Measurements from ENCODE around the gene MTR. TPM values are rescaled to one million over a fixed set of nuclear protein-coding genes. Genes with fewer than 3 reads are reported as not detected.

The MTR gene
- total RNA-seq, 4 donors from 2014 or later, result 24.9 to 38.0 (median 30.8) TPM

- ATAC-seq (ENCODE audit: low FRiP score) (no peak), DNase-seq (ENCODE audit: low spot score) (no peak)
- no peak for TF ChIP-seq CTCF (IDR thresholded peaks at IDR 0.05)
These were observed 85.1 kb downstream of the MTR start for GRCh38 chr1:236880209-236880608.

GRCh38 chr1:236882678-236883077 lies 87.6 kb downstream of the MTR start:
- no peak for TF ChIP-seq CTCF (IDR thresholded peaks at IDR 0.05)
- ATAC-seq (ENCODE audit: low FRiP score), result no peak
- DNase-seq (ENCODE audit: low spot score), result no peak

- no peak for TF ChIP-seq CTCF (IDR thresholded peaks at IDR 0.05)
- ATAC-seq (ENCODE audit: low FRiP score), result no peak
These were observed 91.1 kb downstream of the MTR start for GRCh38 chr1:236886199-236886598.

GRCh38 chr1:236887081-236887480 lies 92.0 kb downstream of the MTR start:
- TF ChIP-seq CTCF (IDR thresholded peaks at IDR 0.05), result no peak
- ATAC-seq (ENCODE audit: low FRiP score) (no peak), DNase-seq (ENCODE audit: low spot score) (no peak)

More at GRCh38 chr1:236886199-236886598, 91.1 kb downstream of the MTR start:
- DNase-seq (ENCODE audit: low spot score), result no peak

- ATAC-seq (ENCODE audit: low FRiP score), result no peak
- TF ChIP-seq CTCF (IDR thresholded peaks at IDR 0.05), result no peak
- no peak for DNase-seq (ENCODE audit: low spot score)
These were observed 93.0 kb downstream of the MTR start for GRCh38 chr1:236888126-236888525.

- ATAC-seq (ENCODE audit: low FRiP score), result no peak
- no peak for TF ChIP-seq CTCF (IDR thresholded peaks at IDR 0.05)
- DNase-seq (ENCODE audit: low spot score), result no peak
These were observed 93.8 kb downstream of the MTR start for GRCh38 chr1:236888903-236889302.

GRCh38 chr1:236890152-236891056 lies 95.3 kb downstream of the MTR start:
- no peak for TF ChIP-seq CTCF (IDR thresholded peaks at IDR 0.05)
- ATAC-seq (ENCODE audit: low FRiP score) (no peak), DNase-seq (ENCODE audit: low spot score) (no peak)

Data from omental fat pad (tissue), 4 donors.